ENCODE measurements around the gene OR11H7.

GRCh38 chr14:20247646-20248246 lies 19.0 kb downstream of the OR11H7 start:
- peak; percentile 44 for TF ChIP-seq CTCF (IDR thresholded peaks at IDR 0.05; ENCODE audit: low read length)
- no peak for TF ChIP-seq EZH2 (IDR thresholded peaks at IDR 0.05; ENCODE audit: borderline replicate concordance, low read length)
